ENCODE measurements around the gene MEF2D.

GRCh38 chr1:156463874-156464273 lies 36.7 kb downstream of the MEF2D start:
- TF ChIP-seq CTCF (IDR thresholded peaks at IDR 0.05; ENCODE audit: insufficient read depth, low read depth, low read length) (no peak), EZH2 (IDR thresholded peaks at IDR 0.05; ENCODE audit: insufficient read depth, low read length) (no peak)
